ENCODE results near the gene AVPR2.

Gene AVPR2

DNA sequence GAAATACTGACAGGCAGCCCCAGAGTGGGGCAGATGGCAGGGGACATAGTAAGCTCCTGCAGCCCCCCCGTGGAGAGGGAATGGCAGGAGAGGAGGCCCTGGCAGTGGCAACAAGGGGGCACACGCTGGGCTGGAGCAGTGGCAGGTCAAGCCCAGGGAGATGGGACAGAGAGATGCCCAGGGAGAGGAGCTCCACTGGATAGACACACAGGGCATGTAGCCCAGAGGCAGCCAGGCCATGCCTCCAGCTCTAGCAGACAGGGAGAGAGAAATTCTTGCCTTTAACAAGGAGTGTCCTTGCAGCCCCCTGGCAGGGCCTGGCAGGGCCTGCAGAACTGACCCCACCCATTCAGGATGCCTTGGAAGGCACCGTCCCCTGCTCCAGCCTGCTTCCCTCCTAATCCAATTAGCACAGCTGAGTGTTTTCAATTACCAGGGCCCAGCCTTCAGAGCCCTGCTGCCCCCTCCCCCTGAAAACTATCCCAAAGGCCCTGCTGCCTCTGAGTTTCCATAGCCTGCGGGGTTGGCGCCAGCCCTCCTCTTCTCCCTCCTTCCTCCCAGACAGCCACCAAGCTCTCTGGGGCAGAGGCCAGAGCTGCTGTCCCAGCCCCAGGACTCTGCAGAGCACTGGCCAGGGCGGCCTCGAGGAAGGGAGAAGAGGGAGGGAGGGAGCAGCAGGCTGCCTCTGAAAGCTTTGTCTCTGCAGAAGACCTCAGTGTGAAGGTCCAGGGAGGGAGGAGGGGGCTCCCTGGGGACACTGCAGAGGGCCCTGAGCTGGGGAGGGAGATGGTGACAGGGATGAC lies 31.0 kb upstream of the AVPR2 start:
- H3K9me3 ChIP-seq = no peaks in the 10 kb centered on the region
- H3K36me3 ChIP-seq = no peaks in the 10 kb centered on the region
- H3K27ac ChIP-seq = no peak overlapping the region
- no peaks in the 10 kb centered on the region for H3K4me1 ChIP-seq (ENCODE audit: control insufficient read depth in 1 of 2, insufficient read depth in 1 of 2, low read depth in 1 of 2, low read length in 1 of 2)
- peaks cover 42% of the 10 kb centered on the region for H3K27me3 ChIP-seq
- TF ChIP-seq, protein P1, sequence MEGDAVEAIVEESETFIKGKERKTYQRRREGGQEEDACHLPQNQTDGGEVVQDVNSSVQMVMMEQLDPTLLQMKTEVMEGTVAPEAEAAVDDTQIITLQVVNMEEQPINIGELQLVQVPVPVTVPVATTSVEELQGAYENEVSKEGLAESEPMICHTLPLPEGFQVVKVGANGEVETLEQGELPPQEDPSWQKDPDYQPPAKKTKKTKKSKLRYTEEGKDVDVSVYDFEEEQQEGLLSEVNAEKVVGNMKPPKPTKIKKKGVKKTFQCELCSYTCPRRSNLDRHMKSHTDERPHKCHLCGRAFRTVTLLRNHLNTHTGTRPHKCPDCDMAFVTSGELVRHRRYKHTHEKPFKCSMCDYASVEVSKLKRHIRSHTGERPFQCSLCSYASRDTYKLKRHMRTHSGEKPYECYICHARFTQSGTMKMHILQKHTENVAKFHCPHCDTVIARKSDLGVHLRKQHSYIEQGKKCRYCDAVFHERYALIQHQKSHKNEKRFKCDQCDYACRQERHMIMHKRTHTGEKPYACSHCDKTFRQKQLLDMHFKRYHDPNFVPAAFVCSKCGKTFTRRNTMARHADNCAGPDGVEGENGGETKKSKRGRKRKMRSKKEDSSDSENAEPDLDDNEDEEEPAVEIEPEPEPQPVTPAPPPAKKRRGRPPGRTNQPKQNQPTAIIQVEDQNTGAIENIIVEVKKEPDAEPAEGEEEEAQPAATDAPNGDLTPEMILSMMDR (IDR thresholded peaks at IDR 0.05) = no peak
- H3K4me3 ChIP-seq (ENCODE audit: low read depth in 1 of 2, low read length in 1 of 2) = no peak overlapping the region

DNA sequence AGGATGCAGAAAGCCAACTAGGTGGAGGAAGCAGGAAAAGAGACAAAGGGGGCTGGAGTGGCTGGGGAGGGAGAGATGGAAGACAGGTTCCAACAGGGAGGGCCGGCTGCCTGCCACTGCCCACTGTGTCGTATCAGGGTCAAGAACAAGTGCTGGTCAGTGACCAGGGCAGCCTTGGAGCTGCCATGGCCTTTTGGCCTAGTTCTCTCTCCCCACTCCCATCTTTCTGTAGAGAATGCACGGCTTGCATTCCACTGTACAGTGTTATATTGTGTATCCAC lies 30.4 kb upstream of the AVPR2 start:
- Histone ChIP-seq H3K36me3 (no peaks in the 10 kb centered on the region), H3K4me3 (ENCODE audit: low read depth in 1 of 2, low read length in 1 of 2) (no peak overlapping the region), H3K27ac (no peak overlapping the region), H3K27me3 (peaks cover 47% of the 10 kb centered on the region), H3K9me3 (no peaks in the 10 kb centered on the region), H3K4me1 (ENCODE audit: control insufficient read depth in 1 of 2, insufficient read depth in 1 of 2, low read depth in 1 of 2, low read length in 1 of 2) (no peaks in the 10 kb centered on the region)
- TF ChIP-seq, protein P1 (IDR thresholded peaks at IDR 0.05) = no peak

- TF ChIP-seq, protein P1 (IDR thresholded peaks at IDR 0.05) = no peak
- H3K27ac ChIP-seq = no peak overlapping the region
- no peaks in the 10 kb centered on the region for H3K4me1 ChIP-seq (ENCODE audit: control insufficient read depth in 1 of 2, insufficient read depth in 1 of 2, low read depth in 1 of 2, low read length in 1 of 2)
- H3K36me3 ChIP-seq = no peaks in the 10 kb centered on the region
- peaks cover 52% of the 10 kb centered on the region for H3K27me3 ChIP-seq
- H3K9me3 ChIP-seq = no peaks in the 10 kb centered on the region
- no peak overlapping the region for H3K4me3 ChIP-seq (ENCODE audit: low read depth in 1 of 2, low read length in 1 of 2)
Observed at GRCh38 chrX:153874366-153875125, 29.9 kb upstream of the AVPR2 start.

DNA sequence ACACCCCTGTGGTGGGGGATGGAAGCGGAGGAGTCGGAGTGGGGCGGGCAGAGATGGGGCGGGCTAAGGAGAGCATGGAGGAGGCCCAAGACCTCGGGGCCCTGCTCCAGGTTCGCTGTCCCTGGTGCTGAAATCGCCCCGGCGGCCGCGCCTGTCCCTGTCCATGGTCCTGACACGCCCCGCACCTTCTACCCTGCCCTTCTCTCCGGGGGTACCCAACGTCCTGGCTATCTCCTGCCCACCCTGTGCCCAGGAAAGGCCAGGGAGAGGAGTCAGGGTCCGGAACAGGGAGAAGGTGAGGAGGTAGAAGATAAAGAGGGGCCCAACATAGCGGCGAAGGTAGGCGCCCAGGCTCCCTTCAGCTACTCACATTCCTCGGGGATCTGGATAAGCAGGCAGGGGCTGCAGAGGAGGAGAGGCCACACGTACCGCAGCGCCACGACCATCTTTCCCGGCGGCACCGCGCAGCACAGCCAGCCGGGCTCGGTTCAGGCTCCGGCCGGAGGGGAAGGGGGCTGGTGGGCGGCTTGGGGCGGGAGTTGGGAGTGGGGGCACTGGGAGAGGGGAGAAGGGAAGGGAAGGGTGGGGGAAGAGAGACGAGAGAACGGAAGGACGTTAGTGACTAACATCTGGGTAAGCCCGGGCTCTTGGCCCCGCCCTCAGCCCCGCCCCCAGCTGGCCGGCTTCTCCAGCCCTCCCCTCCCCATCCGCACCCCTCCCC lies 28.9 kb upstream of the AVPR2 start:
- Histone ChIP-seq H3K27ac (no peak overlapping the region), H3K9me3 (no peaks in the 10 kb centered on the region), H3K4me1 (ENCODE audit: control insufficient read depth in 1 of 2, insufficient read depth in 1 of 2, low read depth in 1 of 2, low read length in 1 of 2) (no peaks in the 10 kb centered on the region), H3K36me3 (no peaks in the 10 kb centered on the region), H3K4me3 (ENCODE audit: low read depth in 1 of 2, low read length in 1 of 2) (no peak overlapping the region), H3K27me3 (peaks cover 60% of the 10 kb centered on the region)
- TF ChIP-seq, protein P1 (IDR thresholded peaks at IDR 0.05) = no peak

DNA sequence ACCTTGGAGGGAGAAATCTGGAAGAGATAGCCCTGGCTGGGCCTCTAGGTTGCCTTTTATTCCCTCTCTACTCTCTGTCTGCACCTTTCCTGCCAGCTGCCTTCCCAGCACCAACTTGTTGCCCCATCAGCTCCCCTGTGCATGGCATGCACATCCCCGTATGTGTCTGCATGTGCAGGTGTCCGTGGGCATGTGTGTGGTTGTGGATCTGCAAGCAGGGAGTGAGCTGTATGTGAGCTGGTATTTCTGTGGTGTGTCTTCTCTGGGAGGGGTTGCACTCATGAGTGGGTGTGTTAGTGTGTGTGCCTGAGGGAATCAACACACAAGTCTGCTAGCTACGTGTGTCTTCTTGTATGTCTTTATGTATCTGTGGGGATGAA lies 28.4 kb upstream of the AVPR2 start:
- Histone ChIP-seq H3K27me3 (peaks cover 60% of the 10 kb centered on the region), H3K27ac (no peak overlapping the region)
- TF ChIP-seq, protein P1 (IDR thresholded peaks at IDR 0.05) = no peak

More for the DNA sequence above, 28.4 kb upstream of the AVPR2 start:
- Histone ChIP-seq H3K36me3 (no peaks in the 10 kb centered on the region), H3K9me3 (no peaks in the 10 kb centered on the region), H3K4me1 (ENCODE audit: control insufficient read depth in 1 of 2, insufficient read depth in 1 of 2, low read depth in 1 of 2, low read length in 1 of 2) (no peaks in the 10 kb centered on the region), H3K4me3 (ENCODE audit: low read depth in 1 of 2, low read length in 1 of 2) (no peak overlapping the region)
